K562 (cell line): Measurements from ENCODE around the gene SDK1. TPM values are rescaled to one million over a fixed set of nuclear protein-coding genes. Genes with fewer than 3 reads are reported as not detected.

ENCODE experiments used
- ATAC-seq: fragments of 200-7000 bp; cut with Tn5 transposase; 3 replicates; pipeline ENCODE4 v1.9.1; 2020; ENCODE audit warnings: moderate library complexity
- BruUV-seq: library from RNA; stranded (reverse); fragments of 400-500 nt; replicated peaks from 2 replicates; lab custom pipeline; 2021; lab: Mats Ljungman, UMichigan
- CTCF ChIA-PET: fragments of 300-600 bp; formaldehyde crosslinking; extraction: SDS; loops from one replicate; lab custom pipeline; 2021; ENCODE audit warnings: low intra/inter-chr PET ratio; lab: Yijun Ruan, JAX
- POLR2A ChIA-PET: fragments of 300-600, 350-650 bp; sonication (Branson Sonifier 250); formaldehyde crosslinking; extraction: SDS; loops from one replicate; lab custom pipeline; 2021; ENCODE audit warnings: antibody characterized with exemption, inconsistent platforms; lab: Yijun Ruan, JAX
- DNase-seq, 4 experiments: peaks; one replicate each; pipeline versions ENCODE4 v3.0.0 to v3.0.0-alpha.2; 2011 to 2018; ENCODE audit warnings: low spot score in 3 of 4, mixed read lengths in 3 of 4; ENCODE audit errors: extremely low read depth in 1 of 4
- FAIRE-seq: peaks from 2 replicates; lab custom pipeline; 2011; peaks lifted over from hg19 to GRCh38; lab: Jason Lieb, UNC
- H2AFZ ChIP-seq: 2 replicates; pipeline ENCODE4 v1.6.0; 2011; ENCODE audit warnings: low read depth, low read length, control low read depth, inconsistent platforms
- H3K27ac ChIP-seq: fragments of 200-600 bp; 3 replicates; pipeline ENCODE4 v1.8.0; 2011; ENCODE audit warnings: low read depth, mild to moderate bottlenecking, control low read depth, inconsistent platforms, low read length, moderate library complexity, mixed read lengths; ENCODE audit errors: extremely low read depth
- H3K27me3 ChIP-seq, 2 experiments: fragments of 300-600 bp in 1 of 2; 2 replicates in 1 of 2; 3 replicates in 1 of 2; pipeline versions ENCODE4 v1.6.0 to v1.8.0; 2011; ENCODE audit warnings: inconsistent platforms in 2 of 2, low read length in 2 of 2, mild to moderate bottlenecking in 1 of 2, mixed read lengths in 1 of 2, moderate library complexity in 1 of 2; ENCODE audit not compliant: control insufficient read depth in 2 of 2, insufficient read depth in 2 of 2
- H3K36me3 ChIP-seq: fragments of 300-600 bp; 3 replicates; pipeline ENCODE4 v1.8.0; 2011; ENCODE audit warnings: mild to moderate bottlenecking, low read length, inconsistent platforms; ENCODE audit not compliant: control insufficient read depth, insufficient read depth
- H3K4me1 ChIP-seq, 2 experiments: fragments of 200-600 bp in 1 of 2; replicated peaks in 1 of 2; 2 replicates in 1 of 2; 3 replicates in 1 of 2; pipeline versions ENCODE4 v1.5.1 to v1.8.0; 2011; ENCODE audit warnings: inconsistent platforms in 2 of 2, low read length in 2 of 2, mild to moderate bottlenecking in 1 of 2, mixed read lengths in 1 of 2, moderate library complexity in 1 of 2; ENCODE audit not compliant: control insufficient read depth in 2 of 2, insufficient read depth in 2 of 2
- H3K4me2 ChIP-seq: 2 replicates; pipeline ENCODE4 v1.6.1; 2011; ENCODE audit warnings: low read length, control low read depth, inconsistent platforms, mixed read lengths; ENCODE audit not compliant: insufficient read depth
- H3K4me3 ChIP-seq: fragments of 200-600 bp; sonication (generic), shearing (Covaris generic); 2 replicates; pipeline ENCODE4 v1.5.1; 2016; ENCODE audit warnings: control low read depth, inconsistent platforms
- H3K79me2 ChIP-seq: fragments of 200-600 bp; 3 replicates; pipeline ENCODE4 v1.8.0; 2011; ENCODE audit warnings: low read length, inconsistent platforms; ENCODE audit not compliant: control insufficient read depth, insufficient read depth
- H3K9ac ChIP-seq, 2 experiments: 2 replicates each; pipeline versions ENCODE4 v1.6.0 to v1.6.1; 2011; ENCODE audit warnings: low read depth in 2 of 2, low read length in 2 of 2, control low read depth in 1 of 2, inconsistent platforms in 1 of 2, mild to moderate bottlenecking in 1 of 2, mixed read lengths in 1 of 2; ENCODE audit not compliant: insufficient read depth in 1 of 2
- H3K9me1 ChIP-seq: one replicate; pipeline ENCODE4 v1.6.0; 2011; ENCODE audit warnings: inconsistent platforms, mild to moderate bottlenecking, low read length, moderate library complexity; ENCODE audit not compliant: control insufficient read depth, insufficient read depth
- H3K9me3 ChIP-seq: replicated peaks from 2 replicates; pipeline ENCODE4 v1.5.1; 2011; ENCODE audit warnings: low read depth, low read length, inconsistent platforms; ENCODE audit not compliant: control insufficient read depth, insufficient read depth
- H4K20me1 ChIP-seq: replicated peaks from 2 replicates; pipeline ENCODE4 v1.6.1; 2011; ENCODE audit warnings: low read length, inconsistent platforms, mixed read lengths; ENCODE audit not compliant: control insufficient read depth, insufficient read depth
- CBFB ChIP-seq: sonication (generic); formaldehyde crosslinking; IDR thresholded peaks from 2 replicates; pipeline ENCODE4 v1.4.0; 2020; ENCODE audit warnings: mild to moderate bottlenecking, missing genetic modification reagents
- FOSL1 ChIP-seq: fragments of 200-800 bp; sonication (Bioruptor generic); conservative IDR thresholded peaks from 2 replicates; pipeline ENCODE4 v1.6.1; 2016; ENCODE audit warnings: missing genetic modification characterization, missing compliant biosample characterization
- KLF13 ChIP-seq: fragments of 450-650 bp; IDR thresholded peaks from 2 replicates; pipeline ENCODE4 v1.6.1; 2016; ENCODE audit warnings: missing genetic modification characterization, low read depth, mild to moderate bottlenecking, missing compliant biosample characterization, moderate library complexity, borderline replicate concordance
- NR0B1 ChIP-seq: fragments of 450-650 bp; IDR thresholded peaks from one replicate; pipeline ENCODE4 v1.6.1; 2018; ENCODE audit warnings: mild to moderate bottlenecking, moderate library complexity; ENCODE audit not compliant: partially characterized antibody
- RAD21 ChIP-seq, 2 experiments: fragments of 250-450 bp in 1 of 2; fragments of 450-650 bp in 1 of 2; sonication (Bioruptor Pico) in 1 of 2; formaldehyde crosslinking in 1 of 2; IDR thresholded peaks in 1 of 2; conservative IDR thresholded peaks in 1 of 2; 2 replicates each; pipeline versions ENCODE4 v1.4.0 to v1.8.0; 2020 to 2022; ENCODE audit warnings: mild to moderate bottlenecking in 2 of 2, moderate library complexity in 1 of 2
- SMARCB1 ChIP-seq: IDR thresholded peaks from 2 replicates; pipeline ENCODE4 v1.6.1; 2011; ENCODE audit warnings: improper control_type of control experiment, low read depth; ENCODE audit not compliant: insufficient read length
- ZFP91 ChIP-seq: sonication (generic); formaldehyde crosslinking; IDR thresholded peaks from 2 replicates; pipeline ENCODE4 v1.8.0; 2022; ENCODE audit warnings: mild to moderate bottlenecking, missing genetic modification reagents
- ZNF12 ChIP-seq: sonication (generic); formaldehyde crosslinking; IDR thresholded peaks from 2 replicates; pipeline ENCODE4 v1.4.0; 2020; ENCODE audit warnings: mild to moderate bottlenecking, missing genetic modification reagents
- ZNF282 ChIP-seq: sonication (generic); formaldehyde crosslinking; IDR thresholded peaks from 2 replicates; pipeline ENCODE4 v1.8.1; 2023; ENCODE audit warnings: missing genetic modification reagents
- ZNF449 ChIP-seq: fragments of 250-450 bp; sonication (Bioruptor Pico); IDR thresholded peaks from 2 replicates; pipeline ENCODE4 v1.8.0; 2022; ENCODE audit warnings: moderate library complexity, mild to moderate bottlenecking, inconsistent platforms
- WGBS: fragments of 100-300 bp; shearing (Covaris generic); methylation state at CpG from one replicate; pipeline ENCODE4 v1.1.6; 2016; ENCODE audit warnings: low coverage, mixed read lengths; ENCODE audit not compliant: insufficient coverage; ENCODE audit errors: missing lambda C conversion rate; 5-methylcytosine and 5-hydroxymethylcytosine counted together
- in situ Hi-C: fragments of 300-500 bp; cut with MboI; formaldehyde crosslinking; loops from 4 replicates; pipeline ENCODE4 v1.15.0; 2018; ENCODE audit warnings: inconsistent platforms, mixed read lengths
- intact Hi-C: fragments of 100-400 bp; cut with micrococcal nuclease; formaldehyde crosslinking; loops from 2 replicates; pipeline ENCODE4 v1.14.2; 2022
- polyA plus RNA-seq, 8 experiments: library from polyadenylated mRNA; depleted of rRNA in 4 of 8; stranded (reverse) in 5 of 8; unstranded in 3 of 8; fragments of >200 nt; fragmentation: Nextera tagmentation in 2 of 8; fragmentation: Illumina TruSeq in 1 of 8; extraction: Ambion mirVana in 2 of 8; extraction: Trizol in 1 of 8; gene quantifications; 2 replicates each; pipeline versions ENCODE4 v1.2.1 to v1.2.3, GENCODE V29; 2011 to 2014; ENCODE audit warnings: inconsistent platforms in 1 of 8, missing spikeins in 1 of 8
- total RNA-seq, 7 experiments: library from RNA; depleted of rRNA in 6 of 7; stranded (reverse); fragments of >200 nt in 6 of 7; fragmentation: Illumina TruSeq in 2 of 7; extraction: Trizol in 2 of 7; gene quantifications; 2 replicates each; pipeline versions ENCODE4 v1.2.1 to v1.2.3, GENCODE V29; 2011 to 2021; ENCODE audit warnings: low replicate concordance in 1 of 7
- TF ChIP-seq, protein P1 (sequence below): sonication (generic); formaldehyde crosslinking; IDR thresholded peaks from 2 replicates; pipeline ENCODE4 v1.8.1; 2022; ENCODE audit warnings: missing genetic modification reagents
- TF ChIP-seq, protein P2 (sequence below): fragments of 250-450 bp; sonication (Bioruptor Pico); IDR thresholded peaks from 2 replicates; pipeline ENCODE4 v1.8.0; 2022; ENCODE audit warnings: inconsistent platforms

The SDK1 gene
- total and polyA plus RNA-seq, 9 of the 15 experiments (the other 6 are each of a cell fraction or from before 2014, with no cell fraction given) = 0.16 TPM; not detected in 8

DNA sequence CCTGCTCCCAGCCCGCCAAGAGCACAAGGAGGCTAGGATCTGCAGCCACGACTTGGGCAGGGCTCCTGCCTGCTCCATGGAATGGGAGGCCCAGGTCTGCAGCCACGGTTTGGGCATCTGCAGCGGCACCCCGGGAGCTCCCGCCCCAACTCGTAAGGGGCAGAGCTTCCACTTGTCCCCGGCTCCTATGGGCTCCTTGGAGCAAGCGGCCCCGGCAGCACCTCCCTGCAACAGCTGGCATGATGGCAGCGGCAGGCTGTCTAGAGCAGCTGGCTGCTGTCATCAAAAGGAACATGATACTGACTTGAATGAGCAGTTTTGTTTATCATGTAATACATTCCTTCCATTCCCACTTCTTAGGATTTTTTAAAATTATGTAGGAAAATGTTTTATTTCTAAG lies 697.0 kb downstream of the SDK1 start:
- FAIRE-seq (no peak), DNase-seq (no peak), ATAC-seq (no peak)
- intact Hi-C loops (no loop called here), in situ Hi-C loops (no loop called here)
- Histone ChIP-seq H3K27me3 (peaks cover 7 to 50% of the 10 kb centered on the region in 2 experiments; a peak in 4 of 5 replicates), H3K79me2 (no peaks in the 10 kb centered on the region), H3K9me3 (no peaks in the 10 kb centered on the region), H4K20me1 (no peaks in the 10 kb centered on the region; the same call in 1 of the 2 replicates), H3K36me3 (no peaks in the 10 kb centered on the region), H3K9ac (no peak overlapping the region), H2AFZ (no peak overlapping the region), H3K4me2 (no peak overlapping the region), H3K4me1 (no peaks in the 10 kb centered on the region), H3K9me1 (no peaks in the 10 kb centered on the region), H3K4me3 (no peak overlapping the region), H3K27ac (no peak overlapping the region)
- 0% methylated on average over 7 of the region's 11 CpGs for WGBS
- CTCF ChIA-PET = no interaction called here
- BruUV-seq = no TSS peak
- POLR2A ChIA-PET = interaction anchor here (0.7 kb wide), 1 partner anchor 11 kb away, joined by 3 read pairs; no protein-coding TSS in a partner anchor
- TF ChIP-seq NR0B1 (no peak), FOSL1 (tag) (no peak), ZNF449 (CRISPR knock-in tag) (no peak), KLF13 (no peak), RAD21 (CRISPR knock-in tag; conservative IDR thresholded peaks at IDR 0.05 in 1 of 2, IDR thresholded peaks at IDR 0.05 in 1 of 2) (no peak), CBFB (CRISPR knock-in tag) (no peak), ZNF12 (no peak), SMARCB1 (no peak), ZNF282 (no peak), ZFP91 (no peak)
- TF ChIP-seq, protein P1, sequence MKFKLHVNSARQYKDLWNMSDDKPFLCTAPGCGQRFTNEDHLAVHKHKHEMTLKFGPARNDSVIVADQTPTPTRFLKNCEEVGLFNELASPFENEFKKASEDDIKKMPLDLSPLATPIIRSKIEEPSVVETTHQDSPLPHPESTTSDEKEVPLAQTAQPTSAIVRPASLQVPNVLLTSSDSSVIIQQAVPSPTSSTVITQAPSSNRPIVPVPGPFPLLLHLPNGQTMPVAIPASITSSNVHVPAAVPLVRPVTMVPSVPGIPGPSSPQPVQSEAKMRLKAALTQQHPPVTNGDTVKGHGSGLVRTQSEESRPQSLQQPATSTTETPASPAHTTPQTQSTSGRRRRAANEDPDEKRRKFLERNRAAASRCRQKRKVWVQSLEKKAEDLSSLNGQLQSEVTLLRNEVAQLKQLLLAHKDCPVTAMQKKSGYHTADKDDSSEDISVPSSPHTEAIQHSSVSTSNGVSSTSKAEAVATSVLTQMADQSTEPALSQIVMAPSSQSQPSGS (CRISPR knock-in tag) = no peak
- TF ChIP-seq, protein P2, sequence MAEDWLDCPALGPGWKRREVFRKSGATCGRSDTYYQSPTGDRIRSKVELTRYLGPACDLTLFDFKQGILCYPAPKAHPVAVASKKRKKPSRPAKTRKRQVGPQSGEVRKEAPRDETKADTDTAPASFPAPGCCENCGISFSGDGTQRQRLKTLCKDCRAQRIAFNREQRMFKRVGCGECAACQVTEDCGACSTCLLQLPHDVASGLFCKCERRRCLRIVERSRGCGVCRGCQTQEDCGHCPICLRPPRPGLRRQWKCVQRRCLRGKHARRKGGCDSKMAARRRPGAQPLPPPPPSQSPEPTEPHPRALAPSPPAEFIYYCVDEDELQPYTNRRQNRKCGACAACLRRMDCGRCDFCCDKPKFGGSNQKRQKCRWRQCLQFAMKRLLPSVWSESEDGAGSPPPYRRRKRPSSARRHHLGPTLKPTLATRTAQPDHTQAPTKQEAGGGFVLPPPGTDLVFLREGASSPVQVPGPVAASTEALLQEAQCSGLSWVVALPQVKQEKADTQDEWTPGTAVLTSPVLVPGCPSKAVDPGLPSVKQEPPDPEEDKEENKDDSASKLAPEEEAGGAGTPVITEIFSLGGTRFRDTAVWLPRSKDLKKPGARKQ (CRISPR knock-in tag) = no peak
